Activated B cell treated with CpG ODN at 0.5 μM for 24 hours (primary cell): ENCODE data around the gene PEX11G. TPM values are rescaled to one million over a fixed set of nuclear protein-coding genes. Genes with fewer than 3 reads are reported as not detected.
A peak's percentile ranks its signal among the peaks of the same experiment; 100 is the strongest.
"Not testable (repeated sequence)": the region's sequence is repeated elsewhere in the genome, so short reads cannot be mapped to it uniquely, and the experiment has no call there.

Source experiments
- ATAC-seq: fragments of 200-7000 bp; cut with Tn5 transposase; one replicate; pipeline ENCODE4 v1.10.0; 2021; ENCODE audit warnings: low read depth, mild to moderate bottlenecking, moderate library complexity
- CTCF ChIA-PET: fragments of 350-600 bp; sonication (Branson Sonifier 250); formaldehyde crosslinking; loops from one replicate; lab custom pipeline; 2021; ENCODE audit warnings: antibody characterized with exemption; lab: Charles Lee
- POLR2A ChIA-PET: fragments of 350-600 bp; sonication (Branson Sonifier 250); formaldehyde crosslinking; loops from one replicate; lab custom pipeline; 2021; ENCODE audit warnings: antibody characterized with exemption; lab: Charles Lee
- DNase-seq: peaks from one replicate; pipeline ENCODE4 v3.0.0; 2022
- H3K27ac Mint-ChIP-seq: one replicate; pipeline ENCODE4 v1.8.0; 2020; ENCODE audit warnings: mixed read lengths
- H3K27me3 Mint-ChIP-seq: one replicate; pipeline ENCODE4 v1.8.0; 2021; ENCODE audit warnings: mixed read lengths
- H3K36me3 Mint-ChIP-seq: one replicate; pipeline ENCODE4 v1.8.0; 2021; ENCODE audit warnings: low read depth, mixed read lengths
- H3K4me1 Mint-ChIP-seq: one replicate; pipeline ENCODE4 v1.8.0; 2021; ENCODE audit warnings: mixed read lengths
- H3K4me3 Mint-ChIP-seq: one replicate; pipeline ENCODE4 v1.8.0; 2020; ENCODE audit warnings: mild to moderate bottlenecking, mixed read lengths
- H3K9me3 Mint-ChIP-seq: one replicate; pipeline ENCODE4 v1.8.0; 2020; ENCODE audit warnings: mixed read lengths
- CTCF ChIP-seq: fragments of 200-600 bp; IDR thresholded peaks from one replicate; pipeline ENCODE4 v1.8.0; 2022; ENCODE audit warnings: antibody characterized with exemption, mild to moderate bottlenecking
- intact Hi-C: fragments of 100-400 bp; cut with micrococcal nuclease; formaldehyde crosslinking; loops from one replicate; pipeline ENCODE4 v1.15.1; 2024
- total RNA-seq: library from RNA; stranded (reverse); gene quantifications from 2 replicates; pipeline ENCODE4 v1.2.3, GENCODE V29; 2022

The PEX11G gene
- total RNA-seq, 1 donor from 2014 or later, result 1.0 TPM

GRCh38 chr19:7450243-7451223 lies 38.3 kb downstream of the PEX11G start:
- H3K4me3 Mint-ChIP-seq, result no peak overlapping the region

GRCh38 chr19:7449391-7450070 lies 39.3 kb downstream of the PEX11G start:
- H3K27ac Mint-ChIP-seq, DNase-seq, POLR2A ChIA-PET, H3K27me3 Mint-ChIP-seq, CTCF ChIA-PET, intact Hi-C loops, H3K4me3 Mint-ChIP-seq, H3K9me3 Mint-ChIP-seq, H3K4me1 Mint-ChIP-seq: not testable (repeated sequence)
- ATAC-seq, result peak; percentile 34
- peaks cover 83% of the 10 kb centered on the region for H3K36me3 Mint-ChIP-seq

More at GRCh38 chr19:7450243-7451223, 38.3 kb downstream of the PEX11G start:
- DNase-seq (no peak), ATAC-seq (no peak)
- H3K36me3 Mint-ChIP-seq, result peaks cover 83% of the 10 kb centered on the region
- H3K4me1 Mint-ChIP-seq, result no peaks in the 10 kb centered on the region
- ChIA-PET POLR2A (no interaction called here), CTCF (no interaction called here)
- no peak for TF ChIP-seq CTCF
- H3K27ac Mint-ChIP-seq, result peak overlapping the region; percentile 30
- H3K9me3 Mint-ChIP-seq, result no peaks in the 10 kb centered on the region
- intact Hi-C loops, result no loop called here
- no peaks in the 10 kb centered on the region for H3K27me3 Mint-ChIP-seq

GRCh38 chr19:7447648-7448047 lies 41.2 kb downstream of the PEX11G start:
- H3K36me3 Mint-ChIP-seq, result peaks cover 82% of the 10 kb centered on the region
- H3K4me1 Mint-ChIP-seq, result no peaks in the 10 kb centered on the region
- H3K27ac Mint-ChIP-seq, result no peak overlapping the region

GRCh38 chr19:7445104-7445503 lies 43.7 kb downstream of the PEX11G start:
- no peak for TF ChIP-seq CTCF
- no peaks in the 10 kb centered on the region for H3K4me1 Mint-ChIP-seq
- intact Hi-C loops, result no loop called here
- no peak for ATAC-seq
- no peaks in the 10 kb centered on the region for H3K27me3 Mint-ChIP-seq
- no peak overlapping the region for H3K27ac Mint-ChIP-seq
- H3K9me3 Mint-ChIP-seq, result no peaks in the 10 kb centered on the region
- ChIA-PET CTCF (no interaction called here), POLR2A (no interaction called here)
- H3K36me3 Mint-ChIP-seq, result peaks cover 85% of the 10 kb centered on the region
- DNase-seq, result no peak
- H3K4me3 Mint-ChIP-seq, result no peak overlapping the region

More at GRCh38 chr19:7447648-7448047, 41.2 kb downstream of the PEX11G start:
- Mint-ChIP-seq H3K27me3 (no peaks in the 10 kb centered on the region), H3K9me3 (no peaks in the 10 kb centered on the region), H3K4me3 (no peak overlapping the region)
- no peak for DNase-seq
- intact Hi-C loops, result no loop called here
- ChIA-PET POLR2A (no interaction called here), CTCF (no interaction called here)
- no peak for TF ChIP-seq CTCF
- ATAC-seq, result no peak

- no peaks in the 10 kb centered on the region for H3K9me3 Mint-ChIP-seq
- POLR2A ChIA-PET, result no interaction called here
- no peak overlapping the region for H3K4me3 Mint-ChIP-seq
- no peaks in the 10 kb centered on the region for H3K27me3 Mint-ChIP-seq
- DNase-seq (no peak), ATAC-seq (no peak)
- TF ChIP-seq CTCF, result no peak
- CTCF ChIA-PET, result interaction anchor here (0.6 kb wide), 1 partner anchor 8 kb away, joined by 3 read pairs; no protein-coding TSS in a partner anchor
- peaks cover 89% of the 10 kb centered on the region for H3K36me3 Mint-ChIP-seq
- H3K4me1 Mint-ChIP-seq, result no peaks in the 10 kb centered on the region
- intact Hi-C loops, result no loop called here
- H3K27ac Mint-ChIP-seq, result no peak overlapping the region
These were observed 44.8 kb downstream of the PEX11G start for GRCh38 chr19:7444042-7444441.
